WTC11 (cell line): ENCODE results near the gene NRP2. TPM values are rescaled to one million over a fixed set of nuclear protein-coding genes. Genes with fewer than 3 reads are reported as not detected.

Experiments
- ATAC-seq: fragments of 200-7000 bp; cut with Tn5 transposase; 2 replicates; pipeline ENCODE4 v1.10.0; 2021; ENCODE audit warnings: mild to moderate bottlenecking, moderate library complexity
- CTCF ChIA-PET: fragments of 300-600 bp; sonication (Branson Sonifier 250); formaldehyde crosslinking; loops from one replicate; lab custom pipeline; 2021; ENCODE audit warnings: antibody characterized with exemption; lab: Charles Lee
- POLR2A ChIA-PET: fragments of 350-600 bp; sonication (Branson Sonifier 250); formaldehyde crosslinking; loops from one replicate; lab custom pipeline; 2021; ENCODE audit warnings: antibody characterized with exemption; lab: Charles Lee
- DNase-seq: peaks from one replicate; pipeline ENCODE4 v3.0.0; 2021; ENCODE audit warnings: low spot score
- H3K27ac Mint-ChIP-seq: 2 replicates; pipeline ENCODE4 v1.8.0; 2021; ENCODE audit warnings: mixed read lengths
- H3K27me3 Mint-ChIP-seq: 2 replicates; pipeline ENCODE4 v1.8.0; 2021; ENCODE audit warnings: low read depth, mild to moderate bottlenecking, moderate library complexity, mixed read lengths
- H3K36me3 Mint-ChIP-seq: 2 replicates; pipeline ENCODE4 v1.8.0; 2021; ENCODE audit warnings: mixed read lengths
- H3K4me1 Mint-ChIP-seq: 2 replicates; pipeline ENCODE4 v1.8.0; 2022; ENCODE audit warnings: mixed read lengths
- H3K4me3 Mint-ChIP-seq: 2 replicates; pipeline ENCODE4 v1.8.0; 2021; ENCODE audit warnings: mild to moderate bottlenecking, moderate library complexity, mixed read lengths
- H3K9me3 Mint-ChIP-seq: 2 replicates; pipeline ENCODE4 v1.8.0; 2021; ENCODE audit warnings: mixed read lengths
- AFF4 ChIP-seq: sonication (generic); formaldehyde crosslinking; IDR thresholded peaks from 2 replicates; pipeline ENCODE4 v1.8.1; 2023; ENCODE audit warnings: mild to moderate bottlenecking, missing genetic modification reagents, borderline replicate concordance
- ATF6 ChIP-seq: sonication (generic); formaldehyde crosslinking; IDR thresholded peaks from 2 replicates; pipeline ENCODE4 v1.8.1; 2023; ENCODE audit warnings: mild to moderate bottlenecking, missing genetic modification reagents
- FOXJ3 ChIP-seq: sonication (generic); formaldehyde crosslinking; IDR thresholded peaks from 2 replicates; pipeline ENCODE4 v1.9.0; 2021; ENCODE audit warnings: missing genetic modification reagents, mild to moderate bottlenecking, borderline replicate concordance
- HMGA2 ChIP-seq: fragments of 250-450 bp; sonication (Bioruptor Pico); IDR thresholded peaks from 2 replicates; pipeline ENCODE4 v1.4.0; 2021; ENCODE audit warnings: mild to moderate bottlenecking, moderate library complexity
- JUN ChIP-seq: sonication (generic); formaldehyde crosslinking; IDR thresholded peaks from 2 replicates; pipeline ENCODE4 v1.8.0; 2023; ENCODE audit warnings: mild to moderate bottlenecking, missing genetic modification reagents
- RORB ChIP-seq: fragments of 250-450 bp; sonication (Bioruptor Pico); IDR thresholded peaks from 2 replicates; pipeline ENCODE4 v1.9.0; 2021; ENCODE audit warnings: mild to moderate bottlenecking
- SMAD4 ChIP-seq: sonication (generic); formaldehyde crosslinking; IDR thresholded peaks from 2 replicates; pipeline ENCODE4 v1.8.0; 2022; ENCODE audit warnings: mild to moderate bottlenecking, missing genetic modification reagents
- TP53 ChIP-seq: sonication (generic); formaldehyde crosslinking; IDR thresholded peaks from 2 replicates; pipeline ENCODE4 v1.8.1; 2023; ENCODE audit warnings: mild to moderate bottlenecking, missing genetic modification reagents
- USF1 ChIP-seq: sonication (generic); formaldehyde crosslinking; IDR thresholded peaks from 2 replicates; pipeline ENCODE4 v1.8.0; 2022; ENCODE audit warnings: mild to moderate bottlenecking, missing genetic modification reagents
- ZBTB21 ChIP-seq: sonication (generic); formaldehyde crosslinking; IDR thresholded peaks from 2 replicates; pipeline ENCODE4 v1.8.1; 2023; ENCODE audit warnings: mild to moderate bottlenecking, missing genetic modification reagents, borderline replicate concordance
- ZNF232 ChIP-seq: sonication (generic); formaldehyde crosslinking; IDR thresholded peaks from 2 replicates; pipeline ENCODE4 v1.8.0; 2022; ENCODE audit warnings: mild to moderate bottlenecking, missing genetic modification reagents
- ZNF423 ChIP-seq: fragments of 250-450 bp; sonication (Bioruptor Pico); IDR thresholded peaks from 2 replicates; pipeline ENCODE4 v2.1.2; 2022; ENCODE audit warnings: mild to moderate bottlenecking, moderate library complexity
- total RNA-seq: library from RNA; stranded (reverse); gene quantifications from 3 replicates; pipeline ENCODE4 v1.2.3, GENCODE V29; 2021
- TF ChIP-seq, protein P1 (sequence below): sonication (generic); formaldehyde crosslinking; IDR thresholded peaks from 2 replicates; pipeline ENCODE4 v1.8.1; 2023; ENCODE audit warnings: mild to moderate bottlenecking, missing genetic modification reagents, moderate library complexity
- TF ChIP-seq, protein P2 (sequence below): sonication (generic); formaldehyde crosslinking; conservative IDR thresholded peaks from 2 replicates; pipeline ENCODE4 v1.8.1; 2022; ENCODE audit warnings: mild to moderate bottlenecking, missing genetic modification reagents
- TF ChIP-seq, protein P3 (sequence below): sonication (generic); formaldehyde crosslinking; IDR thresholded peaks from 2 replicates; pipeline ENCODE4 v1.8.1; 2022; ENCODE audit warnings: mild to moderate bottlenecking, missing genetic modification reagents, moderate library complexity, borderline replicate concordance
- TF ChIP-seq, protein P4 (sequence below): sonication (generic); formaldehyde crosslinking; IDR thresholded peaks from 2 replicates; pipeline ENCODE4 v1.8.1; 2023; ENCODE audit warnings: mild to moderate bottlenecking, missing genetic modification reagents, moderate library complexity

NRP2 gene
- total RNA-seq, 1 experiment from 2014 or later: 41.0 TPM

- no peak overlapping the region for H3K4me3 Mint-ChIP-seq
- DNase-seq: no peak
- H3K4me1 Mint-ChIP-seq: peaks cover 6% of the 10 kb centered on the region
- H3K27me3 Mint-ChIP-seq: no peaks in the 10 kb centered on the region; the same call in 1 of the 2 replicates
- POLR2A ChIA-PET: no interaction called here
- TF ChIP-seq ZBTB21 (CRISPR knock-in tag) (no peak), HMGA2 (CRISPR knock-in tag) (no peak), SMAD4 (CRISPR knock-in tag) (no peak), ZNF423 (no peak), ATF6 (no peak), RORB (CRISPR knock-in tag) (no peak), AFF4 (no peak), ZNF232 (CRISPR knock-in tag) (no peak), TP53 (CRISPR knock-in tag) (no peak), JUN (CRISPR knock-in tag) (no peak), USF1 (no peak), FOXJ3 (CRISPR knock-in tag) (no peak)
- TF ChIP-seq, protein P1, sequence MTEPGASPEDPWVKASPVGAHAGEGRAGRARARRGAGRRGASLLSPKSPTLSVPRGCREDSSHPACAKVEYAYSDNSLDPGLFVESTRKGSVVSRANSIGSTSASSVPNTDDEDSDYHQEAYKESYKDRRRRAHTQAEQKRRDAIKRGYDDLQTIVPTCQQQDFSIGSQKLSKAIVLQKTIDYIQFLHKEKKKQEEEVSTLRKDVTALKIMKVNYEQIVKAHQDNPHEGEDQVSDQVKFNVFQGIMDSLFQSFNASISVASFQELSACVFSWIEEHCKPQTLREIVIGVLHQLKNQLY (CRISPR knock-in tag): no peak
- TF ChIP-seq, protein P2, sequence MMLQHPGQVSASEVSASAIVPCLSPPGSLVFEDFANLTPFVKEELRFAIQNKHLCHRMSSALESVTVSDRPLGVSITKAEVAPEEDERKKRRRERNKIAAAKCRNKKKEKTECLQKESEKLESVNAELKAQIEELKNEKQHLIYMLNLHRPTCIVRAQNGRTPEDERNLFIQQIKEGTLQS (CRISPR knock-in tag): no peak
- TF ChIP-seq, protein P3, sequence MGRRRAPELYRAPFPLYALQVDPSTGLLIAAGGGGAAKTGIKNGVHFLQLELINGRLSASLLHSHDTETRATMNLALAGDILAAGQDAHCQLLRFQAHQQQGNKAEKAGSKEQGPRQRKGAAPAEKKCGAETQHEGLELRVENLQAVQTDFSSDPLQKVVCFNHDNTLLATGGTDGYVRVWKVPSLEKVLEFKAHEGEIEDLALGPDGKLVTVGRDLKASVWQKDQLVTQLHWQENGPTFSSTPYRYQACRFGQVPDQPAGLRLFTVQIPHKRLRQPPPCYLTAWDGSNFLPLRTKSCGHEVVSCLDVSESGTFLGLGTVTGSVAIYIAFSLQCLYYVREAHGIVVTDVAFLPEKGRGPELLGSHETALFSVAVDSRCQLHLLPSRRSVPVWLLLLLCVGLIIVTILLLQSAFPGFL (CRISPR knock-in tag): no peak
- TF ChIP-seq, protein P4, sequence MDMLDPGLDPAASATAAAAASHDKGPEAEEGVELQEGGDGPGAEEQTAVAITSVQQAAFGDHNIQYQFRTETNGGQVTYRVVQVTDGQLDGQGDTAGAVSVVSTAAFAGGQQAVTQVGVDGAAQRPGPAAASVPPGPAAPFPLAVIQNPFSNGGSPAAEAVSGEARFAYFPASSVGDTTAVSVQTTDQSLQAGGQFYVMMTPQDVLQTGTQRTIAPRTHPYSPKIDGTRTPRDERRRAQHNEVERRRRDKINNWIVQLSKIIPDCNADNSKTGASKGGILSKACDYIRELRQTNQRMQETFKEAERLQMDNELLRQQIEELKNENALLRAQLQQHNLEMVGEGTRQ: no peak
- TF ChIP-seq, all 79 proteins: peak for 0
- Mint-ChIP-seq H3K36me3 (no peaks in the 10 kb centered on the region), H3K27ac (no peak overlapping the region), H3K9me3 (peaks cover 10% of the 10 kb centered on the region; the same call in 1 of the 2 replicates)
- CTCF ChIA-PET: interaction anchor here (1.5 kb wide), 1 partner anchor 145 kb away, joined by 3 read pairs; no protein-coding TSS in a partner anchor
- no peak for ATAC-seq
Observed at GRCh38 chr2:205780645-205781044, 98.3 kb downstream of the NRP2 start.
